ENCODE results near the gene KNG1.

KNG1 gene

DNA sequence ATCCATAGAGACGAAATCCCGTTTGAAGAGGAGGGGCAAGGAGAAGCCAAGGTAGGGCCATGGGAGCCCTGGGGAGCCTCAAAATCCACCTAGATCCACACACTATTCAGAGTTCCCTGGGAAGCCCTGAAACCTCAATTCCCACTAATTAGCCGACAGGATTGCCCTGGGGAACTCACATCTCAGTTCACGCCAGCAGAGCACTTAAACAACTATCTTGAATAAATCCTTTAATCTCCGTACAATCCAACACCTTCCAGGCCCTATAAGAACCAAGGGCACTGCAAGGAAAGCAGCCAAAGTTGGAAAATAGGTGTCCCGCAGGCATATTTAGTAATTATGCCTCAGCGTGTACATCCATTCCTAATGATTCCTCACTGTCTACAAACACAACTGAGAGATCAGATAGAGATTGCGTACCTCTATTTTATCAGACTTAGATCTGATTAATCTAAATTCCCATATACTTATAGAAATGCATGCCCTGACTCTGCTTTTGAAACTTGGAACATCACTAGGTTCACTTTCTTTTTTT is 40.6 kb downstream of the KNG1 start:
- Histone ChIP-seq H2AFZ (ENCODE audit: low read depth, low read length) (no peak overlapping the region), H3K27me3 (ENCODE audit: control insufficient read depth in 1 of 2, insufficient read depth in 1 of 2, low read length in 2 of 2) (no peaks in the 10 kb centered on the region), H3K4me3 (ENCODE audit: insufficient read depth in 1 of 2, low read depth in 1 of 2, low read length in 2 of 2) (no peak overlapping the region), H2BK15ac (ENCODE audit: low read depth, poor library complexity, severe bottlenecking) (no peak overlapping the region), H2AK5ac (ENCODE audit: low read length, severe bottlenecking) (no peak overlapping the region), H4K91ac (ENCODE audit: low read length) (no peak overlapping the region), H3K27ac (ENCODE audit: low read length, poor library complexity, severe bottlenecking) (no peak overlapping the region), H3K14ac (ENCODE audit: low read length in 2 of 2) (no peak overlapping the region), H3K79me1 (replicated peaks; ENCODE audit: low read length, poor library complexity, severe bottlenecking) (no peaks in the 10 kb centered on the region), H3K4ac (ENCODE audit: low read depth in 1 of 2, low read length in 2 of 2) (no peak overlapping the region), H3K4me1 (ENCODE audit: control insufficient read depth, insufficient read depth, low read depth, low read length) (peaks cover 2% of the 10 kb centered on the region), H3K18ac (ENCODE audit: low read depth in 1 of 2, low read length in 2 of 2) (no peak overlapping the region), H2BK12ac (ENCODE audit: low read length in 2 of 2) (no peak overlapping the region), H3K9ac (ENCODE audit: low read length) (no peak overlapping the region), H3K9me3 (ENCODE audit: control insufficient read depth, low read length) (no peaks in the 10 kb centered on the region), H2BK5ac (ENCODE audit: low read depth, low read length, poor library complexity, severe bottlenecking) (no peak overlapping the region), H3K36me3 (ENCODE audit: control insufficient read depth in 1 of 2, insufficient read depth in 2 of 2, low read depth in 1 of 2, low read length in 2 of 2) (no peaks in the 10 kb centered on the region), H3K4me2 (ENCODE audit: low read length, poor library complexity, severe bottlenecking) (no peak overlapping the region), H4K8ac (ENCODE audit: low read length) (no peak overlapping the region), H2BK120ac (ENCODE audit: low read depth, low read length) (no peak overlapping the region), H3K23ac (ENCODE audit: low read length in 2 of 2) (no peak overlapping the region)
- WGBS, result 92% methylated on average over 8 of the region's 8 CpGs
- no peak for DNase-seq

DNA sequence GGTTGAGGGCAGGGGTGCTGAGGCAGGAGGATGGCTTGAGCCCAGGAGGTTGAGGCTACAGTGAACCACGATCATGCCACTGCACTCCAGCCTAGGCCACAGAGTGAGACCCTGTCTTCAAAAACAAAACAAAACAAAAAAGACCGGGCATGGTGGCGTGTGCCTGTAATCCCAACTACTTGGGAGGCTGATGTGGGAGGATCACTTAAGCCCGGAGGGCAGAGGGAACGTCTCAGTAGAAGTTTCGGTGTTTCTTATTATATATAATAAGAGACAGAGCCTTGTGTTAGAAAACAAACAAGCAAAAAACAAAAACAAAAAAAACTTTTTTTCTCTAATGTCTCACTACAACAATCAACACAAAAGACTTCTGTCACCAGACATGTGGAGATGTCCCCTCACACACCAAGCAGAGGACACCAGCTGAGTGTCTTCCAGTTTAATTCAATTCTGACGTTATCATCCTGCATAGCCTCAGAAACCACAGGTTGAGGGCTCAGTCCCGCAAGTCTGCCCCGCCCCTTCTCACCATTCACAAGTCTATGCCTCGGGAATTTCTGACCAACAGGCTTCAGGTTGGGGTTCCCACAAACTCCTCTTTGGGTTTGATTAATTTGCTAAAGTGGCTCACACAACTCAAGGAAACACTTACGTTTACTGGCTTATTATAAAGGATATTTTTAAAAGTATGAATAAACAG is 42.2 kb downstream of the KNG1 start:
- H3K9ac ChIP-seq (ENCODE audit: low read length), result no peak overlapping the region
- no peak overlapping the region for H3K4ac ChIP-seq (ENCODE audit: low read depth in 1 of 2, low read length in 2 of 2)
- no peak overlapping the region for H4K8ac ChIP-seq (ENCODE audit: low read length)
- H2BK120ac ChIP-seq (ENCODE audit: low read depth, low read length), result no peak overlapping the region
- H3K4me2 ChIP-seq (ENCODE audit: low read length, poor library complexity, severe bottlenecking), result no peak overlapping the region
- no peak overlapping the region for H3K14ac ChIP-seq (ENCODE audit: low read length in 2 of 2)
- no peak overlapping the region for H2BK5ac ChIP-seq (ENCODE audit: low read depth, low read length, poor library complexity, severe bottlenecking)
- no peak overlapping the region for H4K91ac ChIP-seq (ENCODE audit: low read length)
- H3K18ac ChIP-seq (ENCODE audit: low read depth in 1 of 2, low read length in 2 of 2), result no peak overlapping the region
- DNase-seq, result no peak
- no peaks in the 10 kb centered on the region for H3K27me3 ChIP-seq (ENCODE audit: control insufficient read depth in 1 of 2, insufficient read depth in 1 of 2, low read length in 2 of 2)
- no peak overlapping the region for H3K4me3 ChIP-seq (ENCODE audit: insufficient read depth in 1 of 2, low read depth in 1 of 2, low read length in 2 of 2)
- no peak overlapping the region for H2AK5ac ChIP-seq (ENCODE audit: low read length, severe bottlenecking)
- H3K4me1 ChIP-seq (ENCODE audit: control insufficient read depth, insufficient read depth, low read depth, low read length), result peaks cover 2% of the 10 kb centered on the region
- no peak overlapping the region for H2BK12ac ChIP-seq (ENCODE audit: low read length in 2 of 2)
- H3K36me3 ChIP-seq (ENCODE audit: control insufficient read depth in 1 of 2, insufficient read depth in 2 of 2, low read depth in 1 of 2, low read length in 2 of 2), result no peaks in the 10 kb centered on the region
- H3K27ac ChIP-seq (ENCODE audit: low read length, poor library complexity, severe bottlenecking), result no peak overlapping the region
- H3K9me3 ChIP-seq (ENCODE audit: control insufficient read depth, low read length), result no peaks in the 10 kb centered on the region
- H2BK15ac ChIP-seq (ENCODE audit: low read depth, poor library complexity, severe bottlenecking), result no peak overlapping the region
- H3K79me1 ChIP-seq (replicated peaks; ENCODE audit: low read length, poor library complexity, severe bottlenecking), result no peaks in the 10 kb centered on the region
- H3K23ac ChIP-seq (ENCODE audit: low read length in 2 of 2), result no peak overlapping the region
- WGBS, result 51% methylated on average over 5 of the region's 11 CpGs
- no peak overlapping the region for H2AFZ ChIP-seq (ENCODE audit: low read depth, low read length)

DNA sequence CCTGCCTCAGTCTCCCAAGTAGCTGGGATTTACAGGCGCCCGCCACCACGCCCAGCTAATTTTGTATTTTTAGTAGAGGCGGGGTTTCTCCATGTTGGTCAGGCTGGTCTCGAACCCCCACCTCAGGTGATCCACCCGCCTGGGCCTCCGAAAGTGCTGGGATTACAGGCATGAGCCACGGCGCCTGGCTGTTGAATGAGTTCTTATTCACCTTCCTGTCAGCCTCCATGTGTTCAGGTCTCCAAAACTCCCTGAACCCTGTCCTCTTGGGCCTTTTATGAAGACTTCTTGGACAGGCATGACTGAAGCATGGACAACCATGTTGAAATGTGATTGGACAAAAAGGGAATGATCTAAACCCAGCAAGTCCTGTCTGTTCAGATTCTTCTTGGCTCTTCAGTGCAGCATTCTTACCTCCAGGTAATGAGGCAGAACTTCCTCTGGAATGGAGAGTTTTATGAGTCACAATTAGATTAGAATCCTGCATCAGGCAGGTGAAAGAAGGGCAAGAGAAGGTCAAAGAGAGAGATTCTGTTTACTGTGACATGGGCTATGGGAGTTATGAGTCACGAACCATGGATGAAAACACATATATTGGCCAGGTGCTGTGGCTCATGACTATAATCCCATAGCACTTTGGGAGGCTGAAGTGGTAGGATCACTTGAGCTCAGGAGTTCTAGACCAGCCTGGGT is 43.1 kb downstream of the KNG1 start:
- no peaks in the 10 kb centered on the region for H3K4me1 ChIP-seq (ENCODE audit: control insufficient read depth, insufficient read depth, low read depth, low read length)
- no peak overlapping the region for H3K27ac ChIP-seq (ENCODE audit: low read length, poor library complexity, severe bottlenecking)
- no peaks in the 10 kb centered on the region for H3K79me1 ChIP-seq (replicated peaks; ENCODE audit: low read length, poor library complexity, severe bottlenecking)
- no peak overlapping the region for H2AFZ ChIP-seq (ENCODE audit: low read depth, low read length)
- H4K91ac ChIP-seq (ENCODE audit: low read length), result no peak overlapping the region
- no peak overlapping the region for H3K14ac ChIP-seq (ENCODE audit: low read length in 2 of 2)
- no peak overlapping the region for H3K9ac ChIP-seq (ENCODE audit: low read length)
- DNase-seq, result no peak
- no peak overlapping the region for H2AK5ac ChIP-seq (ENCODE audit: low read length, severe bottlenecking)
- no peak overlapping the region for H3K4me3 ChIP-seq (ENCODE audit: insufficient read depth in 1 of 2, low read depth in 1 of 2, low read length in 2 of 2)
- H2BK12ac ChIP-seq (ENCODE audit: low read length in 2 of 2), result no peak overlapping the region
- WGBS, result 85% methylated on average over 9 of the region's 10 CpGs
- no peak overlapping the region for H2BK120ac ChIP-seq (ENCODE audit: low read depth, low read length)
- no peak overlapping the region for H2BK15ac ChIP-seq (ENCODE audit: low read depth, poor library complexity, severe bottlenecking)
- no peak overlapping the region for H4K8ac ChIP-seq (ENCODE audit: low read length)
- H3K36me3 ChIP-seq (ENCODE audit: control insufficient read depth in 1 of 2, insufficient read depth in 2 of 2, low read depth in 1 of 2, low read length in 2 of 2), result no peaks in the 10 kb centered on the region
- no peak overlapping the region for H3K23ac ChIP-seq (ENCODE audit: low read length in 2 of 2)
- no peaks in the 10 kb centered on the region for H3K9me3 ChIP-seq (ENCODE audit: control insufficient read depth, low read length)
- no peak overlapping the region for H3K4ac ChIP-seq (ENCODE audit: low read depth in 1 of 2, low read length in 2 of 2)
- no peak overlapping the region for H3K4me2 ChIP-seq (ENCODE audit: low read length, poor library complexity, severe bottlenecking)
- no peak overlapping the region for H2BK5ac ChIP-seq (ENCODE audit: low read depth, low read length, poor library complexity, severe bottlenecking)
- H3K18ac ChIP-seq (ENCODE audit: low read depth in 1 of 2, low read length in 2 of 2), result no peak overlapping the region
- H3K27me3 ChIP-seq (ENCODE audit: control insufficient read depth in 1 of 2, insufficient read depth in 1 of 2, low read length in 2 of 2), result no peaks in the 10 kb centered on the region

DNA sequence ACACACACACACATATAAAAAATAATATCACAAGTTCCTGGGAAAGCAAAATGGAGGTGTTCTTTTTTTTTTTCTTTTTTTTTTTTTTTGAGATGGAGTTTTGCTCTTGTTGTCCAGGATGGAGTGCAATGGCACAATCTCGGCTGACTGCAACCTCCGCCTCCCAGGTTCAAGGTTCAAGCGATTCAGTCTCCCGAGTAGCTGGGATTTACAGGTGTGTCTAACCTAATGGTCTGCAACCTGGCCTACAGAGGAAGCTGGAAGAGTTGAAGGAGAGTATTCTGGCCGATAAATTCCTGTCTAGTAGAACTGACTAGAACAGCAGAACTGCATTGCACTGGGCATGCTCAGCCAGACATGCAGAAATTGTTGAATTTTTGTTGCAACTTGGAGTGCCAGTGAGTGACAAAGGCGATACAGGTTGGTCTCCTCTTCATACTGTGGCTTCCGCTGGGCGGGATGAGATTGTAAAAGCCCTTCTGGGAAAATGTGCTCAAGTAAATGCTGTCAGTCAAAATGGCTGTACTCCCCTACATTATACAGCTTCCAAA is 43.8 kb downstream of the KNG1 start:
- H3K23ac ChIP-seq (ENCODE audit: low read length in 2 of 2), result no peak overlapping the region
- no peak overlapping the region for H2BK12ac ChIP-seq (ENCODE audit: low read length in 2 of 2)
- no peak overlapping the region for H3K4me2 ChIP-seq (ENCODE audit: low read length, poor library complexity, severe bottlenecking)
- no peaks in the 10 kb centered on the region for H3K36me3 ChIP-seq (ENCODE audit: control insufficient read depth in 1 of 2, insufficient read depth in 2 of 2, low read depth in 1 of 2, low read length in 2 of 2)
- no peak overlapping the region for H3K18ac ChIP-seq (ENCODE audit: low read depth in 1 of 2, low read length in 2 of 2)
- H3K79me1 ChIP-seq (replicated peaks; ENCODE audit: low read length, poor library complexity, severe bottlenecking), result no peaks in the 10 kb centered on the region
- H3K4me3 ChIP-seq (ENCODE audit: insufficient read depth in 1 of 2, low read depth in 1 of 2, low read length in 2 of 2), result no peak overlapping the region
- no peak overlapping the region for H2AFZ ChIP-seq (ENCODE audit: low read depth, low read length)
- H3K14ac ChIP-seq (ENCODE audit: low read length in 2 of 2), result no peak overlapping the region
- H3K4me1 ChIP-seq (ENCODE audit: control insufficient read depth, insufficient read depth, low read depth, low read length), result no peaks in the 10 kb centered on the region
- no peaks in the 10 kb centered on the region for H3K9me3 ChIP-seq (ENCODE audit: control insufficient read depth, low read length)
- no peak overlapping the region for H3K4ac ChIP-seq (ENCODE audit: low read depth in 1 of 2, low read length in 2 of 2)
- no peak overlapping the region for H2BK15ac ChIP-seq (ENCODE audit: low read depth, poor library complexity, severe bottlenecking)
- no peak overlapping the region for H3K9ac ChIP-seq (ENCODE audit: low read length)
- no peak overlapping the region for H2AK5ac ChIP-seq (ENCODE audit: low read length, severe bottlenecking)
- H3K27me3 ChIP-seq (ENCODE audit: control insufficient read depth in 1 of 2, insufficient read depth in 1 of 2, low read length in 2 of 2), result no peaks in the 10 kb centered on the region
- H4K91ac ChIP-seq (ENCODE audit: low read length), result no peak overlapping the region
- H4K8ac ChIP-seq (ENCODE audit: low read length), result no peak overlapping the region
- H2BK5ac ChIP-seq (ENCODE audit: low read depth, low read length, poor library complexity, severe bottlenecking), result no peak overlapping the region
- no peak overlapping the region for H2BK120ac ChIP-seq (ENCODE audit: low read depth, low read length)
- DNase-seq, result no peak
- H3K27ac ChIP-seq (ENCODE audit: low read length, poor library complexity, severe bottlenecking), result no peak overlapping the region
- WGBS, result 95% methylated on average over 6 of the region's 8 CpGs
